Liver (tissue), 9 donors: ENCODE data around the gene TFCP2. TPM values are rescaled to one million over a fixed set of nuclear protein-coding genes. Genes with fewer than 3 reads are reported as not detected.

Experiments used
- DNase-seq: peaks from one replicate; pipeline ENCODE4 v3.0.0-alpha.2; 2017; ENCODE audit warnings: low spot score
- H3K27ac ChIP-seq, 2 donors: one replicate each; pipeline ENCODE4 v1.7.0; 2013; ENCODE audit warnings: inconsistent platforms in 2 of 2, low read length in 2 of 2, control low read depth in 1 of 2, low read depth in 1 of 2, mild to moderate bottlenecking in 1 of 2
- H3K27me3 ChIP-seq, 4 donors: one replicate each; pipeline versions ENCODE4 v1.6.1 to v1.7.0; 2013; ENCODE audit warnings: low read length in 3 of 4, inconsistent platforms in 1 of 4, mild to moderate bottlenecking in 1 of 4, moderate library complexity in 1 of 4; ENCODE audit not compliant: control insufficient read depth in 4 of 4, insufficient read depth in 4 of 4
- H3K36me3 ChIP-seq, 4 donors: one replicate each; pipeline versions ENCODE4 v1.6.1 to v1.7.0; 2013; ENCODE audit warnings: low read length in 3 of 4, mild to moderate bottlenecking in 3 of 4, low read depth in 1 of 4, moderate library complexity in 1 of 4; ENCODE audit not compliant: control insufficient read depth in 4 of 4, insufficient read depth in 3 of 4
- H3K4me1 ChIP-seq, 4 donors: one replicate each; pipeline versions ENCODE4 v1.6.1 to v1.7.0; 2013; ENCODE audit warnings: low read length in 3 of 4, mild to moderate bottlenecking in 3 of 4, moderate library complexity in 1 of 4; ENCODE audit not compliant: control insufficient read depth in 4 of 4, insufficient read depth in 4 of 4
- H3K4me3 ChIP-seq, 3 donors: one replicate each; pipeline versions ENCODE4 v1.6.1 to v1.7.0; 2013; ENCODE audit warnings: low read length in 3 of 3, control low read depth in 1 of 3, low read depth in 1 of 3, mild to moderate bottlenecking in 1 of 3
- H3K9ac ChIP-seq, 2 donors: one replicate each; pipeline ENCODE4 v1.7.0; 2013; ENCODE audit warnings: low read length in 2 of 2, mild to moderate bottlenecking in 2 of 2, moderate library complexity in 2 of 2, control low read depth in 1 of 2, low read depth in 1 of 2
- H3K9me3 ChIP-seq, 4 donors: one replicate each; pipeline versions ENCODE4 v1.6.1 to v1.7.0; 2013; ENCODE audit warnings: low read length in 3 of 4; ENCODE audit not compliant: control insufficient read depth in 4 of 4
- EGR1 ChIP-seq, 2 donors: IDR thresholded peaks; 2 replicates each; pipeline ENCODE4 v1.6.1; 2016 to 2018; ENCODE audit warnings: antibody characterized with exemption in 2 of 2, low read depth in 2 of 2
- FOXA1 ChIP-seq: IDR thresholded peaks from 2 replicates; pipeline ENCODE4 v1.6.1; 2016; ENCODE audit warnings: antibody characterized with exemption
- FOXA2 ChIP-seq: IDR thresholded peaks from 2 replicates; pipeline ENCODE4 v1.6.1; 2016; ENCODE audit warnings: antibody characterized with exemption
- HNF4A ChIP-seq, 2 donors: conservative IDR thresholded peaks; 2 replicates each; pipeline ENCODE4 v1.6.1; 2016; ENCODE audit warnings: antibody characterized with exemption in 2 of 2, mild to moderate bottlenecking in 2 of 2
- HNF4G ChIP-seq: IDR thresholded peaks from 2 replicates; pipeline ENCODE4 v1.6.1; 2016; ENCODE audit warnings: antibody characterized with exemption
- NR2F2 ChIP-seq: IDR thresholded peaks from 2 replicates; pipeline ENCODE4 v1.6.1; 2016; ENCODE audit warnings: antibody characterized with exemption
- RAD21 ChIP-seq, 2 donors: IDR thresholded peaks; 2 replicates each; pipeline ENCODE4 v1.6.1; 2016; ENCODE audit warnings: antibody characterized with exemption in 2 of 2, mild to moderate bottlenecking in 2 of 2
- TAF1 ChIP-seq: conservative IDR thresholded peaks from 2 replicates; pipeline ENCODE4 v1.6.1; 2016; ENCODE audit warnings: antibody characterized with exemption, mild to moderate bottlenecking
- YY1 ChIP-seq: IDR thresholded peaks from 2 replicates; pipeline ENCODE4 v1.6.1; 2016; ENCODE audit warnings: antibody characterized with exemption, mild to moderate bottlenecking
- WGBS: extraction: QIAGEN DNeasy Blood & Tissue Kit; methylation state at CpG from one replicate; pipeline ENCODE4 v1.1.7; 2013; 5-methylcytosine and 5-hydroxymethylcytosine counted together
- polyA plus RNA-seq, 2 donors: library from polyadenylated mRNA; stranded (reverse) in 1 of 2; unstranded in 1 of 2; fragments of 200-250 nt in 1 of 2; fragments of >200 nt in 1 of 2; fragmentation: Nextera tagmentation in 1 of 2; extraction: Ambion mirVana in 1 of 2; gene quantifications; one replicate each; pipeline versions ENCODE4 v1.2.1 to v1.2.3, GENCODE V29; 2013 to 2015
- total RNA-seq, 2 donors: library from RNA; depleted of rRNA; stranded (reverse); fragments of >200 nt; gene quantifications; one replicate each; pipeline ENCODE4 v1.2.3, GENCODE V29; 2014
- TF ChIP-seq, protein P1 (sequence below): IDR thresholded peaks from 2 replicates; pipeline ENCODE4 v1.6.1; 2016; ENCODE audit warnings: antibody characterized with exemption
- TF ChIP-seq, protein P2 (sequence below): IDR thresholded peaks from 2 replicates; pipeline ENCODE4 v1.6.1; 2016; ENCODE audit warnings: antibody characterized with exemption, mild to moderate bottlenecking
- donor health status: healthy.
- donor health status: healthy.
- donor health status: healthy.
- donor health status: healthy.
- donor health status: healthy.

The TFCP2 gene
- total and polyA plus RNA-seq, 4 donors: 1.6 to 8.6 (median 5.1) TPM

DNA sequence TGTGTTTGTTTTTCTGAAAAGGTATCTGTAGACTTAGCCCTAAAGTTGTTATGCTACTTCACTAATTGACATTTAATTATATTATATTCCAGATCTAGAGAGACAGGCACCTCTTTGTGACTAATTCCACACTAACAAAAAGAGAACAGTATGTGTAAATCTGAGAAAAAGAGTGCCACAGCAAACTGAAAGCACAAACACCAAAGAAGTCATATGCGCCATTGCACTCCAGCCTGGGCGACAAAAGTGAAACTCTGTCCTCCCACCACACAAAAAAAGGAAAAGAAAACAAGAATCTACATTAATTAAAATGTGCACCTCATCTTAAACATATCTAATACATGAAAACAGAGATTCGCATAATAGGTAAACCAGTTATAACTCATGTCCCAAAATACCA, 85.1 kb downstream of the TFCP2 start:
- WGBS: 92% methylated on average over 3 of the region's 3 CpGs
- no peaks in the 10 kb centered on the region for H3K9me3 ChIP-seq

DNA sequence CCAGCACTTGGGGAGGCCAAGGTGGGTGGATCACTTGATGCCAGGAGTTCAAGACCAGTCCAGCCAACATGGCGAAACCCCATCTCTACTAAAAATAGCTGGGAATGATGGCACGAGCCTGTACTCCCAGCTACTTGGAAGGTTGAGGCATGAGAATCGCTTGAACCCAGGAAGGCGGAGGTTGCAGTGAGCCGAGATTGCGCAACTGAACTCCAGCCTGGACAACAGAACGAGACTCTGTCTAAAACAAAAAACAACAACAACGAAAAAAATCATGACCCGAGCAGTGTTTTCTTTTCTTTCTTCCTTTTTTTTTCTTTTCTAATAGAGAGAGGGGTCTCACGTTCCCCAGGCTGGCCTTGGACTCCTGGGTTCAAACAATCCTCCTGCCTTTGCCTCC, 86.0 kb downstream of the TFCP2 start:
- no peak overlapping the region for H3K9ac ChIP-seq
- H3K27ac ChIP-seq: no peak overlapping the region
- TF ChIP-seq FOXA1 (no peak), RAD21 (IDR thresholded peaks at IDR 0.05) (no peak), NR2F2 (no peak), HNF4A (conservative IDR thresholded peaks at IDR 0.05) (no peak), FOXA2 (no peak)
- TF ChIP-seq, protein P1, sequence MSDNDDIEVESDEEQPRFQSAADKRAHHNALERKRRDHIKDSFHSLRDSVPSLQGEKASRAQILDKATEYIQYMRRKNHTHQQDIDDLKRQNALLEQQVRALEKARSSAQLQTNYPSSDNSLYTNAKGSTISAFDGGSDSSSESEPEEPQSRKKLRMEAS: no peak
- TF ChIP-seq, protein P2, sequence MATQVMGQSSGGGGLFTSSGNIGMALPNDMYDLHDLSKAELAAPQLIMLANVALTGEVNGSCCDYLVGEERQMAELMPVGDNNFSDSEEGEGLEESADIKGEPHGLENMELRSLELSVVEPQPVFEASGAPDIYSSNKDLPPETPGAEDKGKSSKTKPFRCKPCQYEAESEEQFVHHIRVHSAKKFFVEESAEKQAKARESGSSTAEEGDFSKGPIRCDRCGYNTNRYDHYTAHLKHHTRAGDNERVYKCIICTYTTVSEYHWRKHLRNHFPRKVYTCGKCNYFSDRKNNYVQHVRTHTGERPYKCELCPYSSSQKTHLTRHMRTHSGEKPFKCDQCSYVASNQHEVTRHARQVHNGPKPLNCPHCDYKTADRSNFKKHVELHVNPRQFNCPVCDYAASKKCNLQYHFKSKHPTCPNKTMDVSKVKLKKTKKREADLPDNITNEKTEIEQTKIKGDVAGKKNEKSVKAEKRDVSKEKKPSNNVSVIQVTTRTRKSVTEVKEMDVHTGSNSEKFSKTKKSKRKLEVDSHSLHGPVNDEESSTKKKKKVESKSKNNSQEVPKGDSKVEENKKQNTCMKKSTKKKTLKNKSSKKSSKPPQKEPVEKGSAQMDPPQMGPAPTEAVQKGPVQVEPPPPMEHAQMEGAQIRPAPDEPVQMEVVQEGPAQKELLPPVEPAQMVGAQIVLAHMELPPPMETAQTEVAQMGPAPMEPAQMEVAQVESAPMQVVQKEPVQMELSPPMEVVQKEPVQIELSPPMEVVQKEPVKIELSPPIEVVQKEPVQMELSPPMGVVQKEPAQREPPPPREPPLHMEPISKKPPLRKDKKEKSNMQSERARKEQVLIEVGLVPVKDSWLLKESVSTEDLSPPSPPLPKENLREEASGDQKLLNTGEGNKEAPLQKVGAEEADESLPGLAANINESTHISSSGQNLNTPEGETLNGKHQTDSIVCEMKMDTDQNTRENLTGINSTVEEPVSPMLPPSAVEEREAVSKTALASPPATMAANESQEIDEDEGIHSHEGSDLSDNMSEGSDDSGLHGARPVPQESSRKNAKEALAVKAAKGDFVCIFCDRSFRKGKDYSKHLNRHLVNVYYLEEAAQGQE: no peak
- H3K9me3 ChIP-seq: no peaks in the 10 kb centered on the region
- H3K4me1 ChIP-seq: peaks cover 1 to 12% (median 10%) of the 10 kb centered on the region in 4 donors
- WGBS: 93% methylated on average over 10 of the region's 10 CpGs
- peaks cover 0 to 2% (median 0%) of the 10 kb centered on the region in 4 donors for H3K36me3 ChIP-seq
- DNase-seq: no peak
- H3K27me3 ChIP-seq: no peaks in the 10 kb centered on the region
- H3K4me3 ChIP-seq: no peak overlapping the region

More for the DNA sequence above, 85.1 kb downstream of the TFCP2 start:
- H3K9ac ChIP-seq: no peak overlapping the region
- H3K4me3 ChIP-seq: no peak overlapping the region
- H3K27me3 ChIP-seq: no peaks in the 10 kb centered on the region
- DNase-seq: no peak
- H3K4me1 ChIP-seq: peaks cover 0 to 4% (median 3%) of the 10 kb centered on the region in 4 donors
- no peak overlapping the region for H3K27ac ChIP-seq
- TF ChIP-seq TAF1 (no peak), YY1 (no peak), EGR1 (IDR thresholded peaks at IDR 0.05; ENCODE audit: low read depth in 2 of 2) (no peak), HNF4G (no peak)
- TF ChIP-seq, protein P1: no peak
- TF ChIP-seq, protein P2: no peak
- H3K36me3 ChIP-seq: peaks cover 0 to 2% (median 0%) of the 10 kb centered on the region in 4 donors
